CD4-positive, alpha-beta T cell treated with Interleukin-6 at 100 ng/mL for 8 hours (primary cell): ENCODE results near the gene CELA2A.
"Not testable (repeated sequence)": the region's sequence is repeated elsewhere in the genome, so short reads cannot be mapped to it uniquely, and the experiment has no call there.

Experiments
- DNase-seq: peaks from one replicate; pipeline ENCODE4 v3.0.0-alpha.2; 2020; ENCODE audit warnings: mixed read lengths, low spot score

The CELA2A gene

DNA sequence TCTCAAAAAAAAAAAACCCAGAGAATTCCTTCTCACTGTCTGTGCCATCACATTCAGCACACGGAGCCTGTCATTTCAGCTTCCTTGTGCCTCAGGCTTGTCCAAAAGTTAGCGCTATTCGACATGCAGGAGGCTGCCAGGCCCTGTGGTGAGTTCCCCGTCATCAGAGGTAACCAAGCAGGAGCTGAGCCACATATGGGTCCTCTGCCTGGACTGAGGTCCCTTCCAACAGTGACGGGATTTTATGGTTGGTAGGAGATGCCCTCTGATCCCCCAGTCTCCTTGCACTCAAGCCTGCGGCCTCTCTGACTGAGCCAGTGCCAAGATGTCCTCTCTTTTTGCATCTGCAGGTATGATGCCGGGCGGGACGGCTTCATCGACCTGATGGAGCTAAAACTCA is 31.0 kb upstream of the CELA2A start:
- DNase-seq: no peak

DNA sequence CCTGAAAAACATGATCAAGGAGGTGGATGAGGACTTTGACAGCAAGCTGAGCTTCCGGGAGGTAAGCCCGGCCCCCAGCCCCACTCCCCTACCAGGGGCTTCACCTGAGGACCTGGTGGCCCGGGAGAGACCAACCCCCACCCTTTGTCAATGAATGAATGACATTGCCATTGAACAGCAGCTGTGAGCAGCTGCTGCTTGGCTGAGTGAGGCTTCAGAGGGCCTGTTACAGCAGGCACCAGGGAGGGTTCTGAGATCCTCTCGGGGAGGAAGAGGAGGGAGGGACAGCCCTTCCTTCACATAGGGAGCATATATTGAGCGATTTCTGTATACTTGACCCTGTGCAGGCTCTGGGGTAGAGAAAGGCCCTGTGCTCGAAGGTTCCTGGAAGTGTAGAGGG is 30.6 kb upstream of the CELA2A start:
- no peak for DNase-seq

GRCh38 chr1:15426492-15427279 is 29.8 kb upstream of the CELA2A start:
- no peak for DNase-seq

DNA sequence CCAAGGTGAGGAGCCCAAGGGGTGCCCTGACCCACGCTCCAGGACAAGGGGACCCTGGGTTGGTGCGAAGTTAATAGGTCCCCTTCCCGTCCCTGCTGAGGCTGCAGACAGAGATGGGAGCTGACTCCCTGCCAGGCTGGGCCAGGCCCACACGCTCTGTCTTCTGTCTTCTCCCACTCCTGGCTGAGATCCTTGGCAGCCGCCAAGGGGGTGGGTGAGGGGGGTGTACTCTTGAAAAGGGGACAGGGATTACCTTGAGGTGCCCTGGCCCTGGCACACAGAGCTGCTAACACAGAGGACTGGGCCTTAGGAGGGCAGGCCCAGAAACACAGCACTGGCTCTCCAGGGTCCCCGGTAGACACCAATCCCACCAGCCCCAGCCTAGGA is 29.3 kb upstream of the CELA2A start:
- DNase-seq: no peak

- DNase-seq: not testable (repeated sequence)
Measured at GRCh38 chr1:15428252-15428651, 28.3 kb upstream of the CELA2A start.

DNA sequence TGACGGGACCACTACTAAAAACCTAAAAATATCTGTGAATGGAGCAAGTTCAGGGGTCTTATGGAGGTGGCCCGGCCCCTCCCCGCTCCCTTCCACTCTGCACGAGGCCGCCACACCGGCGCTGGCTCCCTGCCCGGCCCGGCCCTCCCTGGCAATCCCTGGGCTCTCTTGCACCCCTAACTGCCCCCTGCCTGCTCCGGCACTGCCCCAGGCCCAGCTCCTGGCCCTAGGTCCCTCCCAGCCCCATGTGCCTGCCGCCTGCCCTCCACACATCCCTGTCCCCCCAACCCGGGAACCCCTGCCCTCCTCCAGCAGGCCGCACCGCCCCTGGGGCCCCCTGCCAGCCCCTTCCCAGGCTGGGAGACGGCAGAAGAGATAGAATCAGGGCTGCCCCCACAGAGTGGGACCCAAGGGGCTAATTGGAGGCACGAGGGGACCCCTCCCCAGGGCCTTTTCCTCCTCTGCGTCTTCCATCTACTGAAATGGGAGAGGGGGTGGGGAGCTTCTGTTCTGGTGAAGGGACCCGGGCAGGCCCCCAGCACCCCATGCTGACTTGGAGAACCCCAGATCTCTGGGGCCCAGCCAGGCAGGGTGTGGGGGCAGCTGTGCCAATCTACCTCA is 27.6 kb upstream of the CELA2A start:
- DNase-seq: no peak

GRCh38 chr1:15429701-15430149 is 26.8 kb upstream of the CELA2A start:
- no peak for DNase-seq

GRCh38 chr1:15430787-15431570 is 25.6 kb upstream of the CELA2A start:
- DNase-seq: peak; percentile 68

DNA sequence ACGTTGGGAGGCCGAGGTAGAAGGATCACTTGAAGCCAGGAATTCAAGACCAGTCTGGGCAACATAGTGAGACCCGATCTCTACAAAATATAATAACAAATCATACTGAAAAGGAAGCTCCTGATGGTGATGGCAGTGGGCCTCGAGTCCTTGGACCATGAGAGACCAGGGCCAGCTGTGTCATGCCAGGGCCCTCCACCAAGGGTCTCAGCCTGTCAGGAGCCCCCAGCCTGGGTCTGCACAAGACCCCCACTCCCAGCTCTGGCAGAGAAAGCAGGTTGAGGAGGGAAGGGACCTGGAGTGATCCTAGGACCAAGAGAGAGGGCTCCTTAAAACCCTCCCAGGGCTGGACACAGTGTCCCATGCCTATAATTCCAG is 25.0 kb upstream of the CELA2A start:
- no peak for DNase-seq

- no peak for DNase-seq
Measured at GRCh38 chr1:15432324-15432723, 24.2 kb upstream of the CELA2A start.

DNA sequence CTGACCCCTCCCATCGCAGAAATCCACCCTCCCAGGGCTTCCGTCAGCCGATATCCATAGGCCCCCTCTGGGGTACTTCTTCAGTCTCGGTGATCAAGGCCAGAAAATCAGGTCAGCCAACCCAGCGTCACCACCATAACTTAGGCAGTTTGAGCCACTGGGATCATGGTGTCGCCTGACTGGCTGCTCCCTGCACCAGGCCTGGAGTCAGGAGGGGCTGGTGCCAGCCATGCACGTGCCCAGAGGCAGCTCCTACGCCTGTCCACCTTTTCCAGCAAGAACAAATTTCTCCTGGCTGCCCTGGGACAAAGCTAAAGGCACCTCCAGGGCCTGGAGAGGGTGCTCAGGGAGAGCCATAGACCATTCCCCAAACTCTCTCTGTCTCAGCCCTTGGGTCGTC is 23.1 kb upstream of the CELA2A start:
- DNase-seq: no peak

DNA sequence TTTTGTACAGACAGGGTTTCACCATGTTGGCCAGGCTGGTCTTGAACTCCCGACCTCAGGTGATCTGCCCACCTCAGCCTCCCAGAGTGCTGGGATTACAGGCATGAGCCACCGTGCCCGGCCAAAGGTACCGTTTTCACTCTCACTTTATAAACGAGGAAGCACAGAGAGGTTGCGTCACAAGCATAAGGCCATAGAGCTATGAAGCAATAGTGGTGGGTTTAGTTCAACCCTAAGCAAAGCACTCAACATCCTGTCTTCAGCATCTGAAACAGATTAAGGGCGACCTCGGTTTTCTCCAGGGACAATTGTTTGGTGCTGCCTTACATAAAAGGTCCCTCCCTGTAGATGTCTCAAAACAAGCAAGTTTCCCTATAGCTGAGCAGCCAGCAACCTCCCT is 21.8 kb upstream of the CELA2A start:
- DNase-seq: not testable (repeated sequence)

DNA sequence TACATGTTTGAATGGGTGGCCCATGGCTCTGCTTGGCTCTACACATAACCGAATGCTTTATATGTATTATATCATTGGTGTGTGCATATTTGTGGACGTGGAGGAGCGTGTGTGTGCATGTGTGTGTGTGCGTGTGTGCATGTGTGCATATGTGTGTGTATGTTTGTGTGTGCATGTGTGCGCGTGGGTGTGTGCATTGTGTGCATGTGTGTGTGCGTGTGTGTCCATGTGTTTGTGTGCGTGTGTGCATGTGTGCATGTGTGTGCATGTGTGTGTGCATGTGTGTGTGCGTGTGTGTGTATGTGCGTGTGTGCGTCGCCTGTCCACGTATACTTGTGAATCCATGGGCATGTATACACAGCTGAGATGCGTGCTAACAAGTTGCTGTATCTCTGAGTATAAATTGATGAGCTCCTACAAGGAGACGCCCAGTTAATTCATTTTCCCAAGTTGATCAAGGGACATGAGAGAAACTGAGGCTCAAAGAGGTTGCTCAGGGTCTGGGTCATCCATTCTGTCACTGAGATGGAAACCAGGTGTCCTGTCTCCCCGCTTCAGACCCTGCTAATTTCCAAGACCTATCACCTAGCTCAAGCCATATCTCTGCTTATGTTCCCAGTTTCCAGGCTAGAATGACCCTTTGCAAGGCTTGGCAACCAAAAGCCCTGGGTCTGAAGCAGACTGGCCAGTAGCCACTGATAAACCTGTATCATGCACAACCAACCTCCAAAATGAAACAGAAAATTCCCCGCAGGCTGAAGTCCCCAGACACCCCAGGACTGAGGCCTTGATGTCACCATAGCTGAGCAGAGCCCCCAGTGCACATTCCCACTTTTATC is 21.1 kb upstream of the CELA2A start:
- DNase-seq: no peak

GRCh38 chr1:15436881-15437442 is 19.6 kb upstream of the CELA2A start:
- DNase-seq: no peak

DNA sequence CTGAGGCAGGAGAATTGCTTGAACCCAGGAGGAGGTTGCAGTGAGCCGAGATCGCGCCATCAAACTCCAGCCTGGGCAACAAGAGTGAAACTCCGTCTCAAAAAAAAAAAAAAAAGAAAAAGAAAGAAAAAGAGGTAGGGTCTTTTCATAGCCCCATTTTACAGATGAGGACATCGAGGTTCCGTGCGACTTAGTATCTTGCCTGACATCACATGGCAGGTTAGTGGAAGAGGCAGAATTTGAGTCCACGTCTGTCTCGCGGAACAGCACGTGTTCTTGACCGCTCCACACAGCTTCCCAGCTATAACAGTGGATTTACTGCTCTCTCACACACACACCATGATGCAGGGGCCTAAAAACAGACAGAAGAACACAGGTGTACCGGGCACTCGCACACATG is 17.2 kb upstream of the CELA2A start:
- DNase-seq: no peak

DNA sequence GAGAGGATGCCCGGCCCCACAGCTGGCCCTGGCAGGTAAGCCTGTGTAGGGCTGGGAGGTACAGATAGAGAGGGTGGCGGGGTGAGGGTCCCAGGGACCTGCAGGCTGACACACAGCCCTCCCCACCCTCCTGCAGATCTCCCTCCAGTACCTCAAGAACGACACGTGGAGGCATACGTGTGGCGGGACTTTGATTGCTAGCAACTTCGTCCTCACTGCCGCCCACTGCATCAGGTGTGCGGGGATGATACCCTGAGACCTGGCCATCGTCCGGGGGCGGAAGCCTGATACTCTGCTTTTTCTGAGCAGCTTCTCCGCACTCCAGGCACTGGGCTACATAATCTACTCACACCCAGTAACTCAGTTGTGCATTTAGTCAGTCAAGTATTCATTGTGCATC is 16.2 kb upstream of the CELA2A start:
- DNase-seq: no peak

GRCh38 chr1:15441247-15441646 is 15.3 kb upstream of the CELA2A start:
- DNase-seq: no peak

DNA sequence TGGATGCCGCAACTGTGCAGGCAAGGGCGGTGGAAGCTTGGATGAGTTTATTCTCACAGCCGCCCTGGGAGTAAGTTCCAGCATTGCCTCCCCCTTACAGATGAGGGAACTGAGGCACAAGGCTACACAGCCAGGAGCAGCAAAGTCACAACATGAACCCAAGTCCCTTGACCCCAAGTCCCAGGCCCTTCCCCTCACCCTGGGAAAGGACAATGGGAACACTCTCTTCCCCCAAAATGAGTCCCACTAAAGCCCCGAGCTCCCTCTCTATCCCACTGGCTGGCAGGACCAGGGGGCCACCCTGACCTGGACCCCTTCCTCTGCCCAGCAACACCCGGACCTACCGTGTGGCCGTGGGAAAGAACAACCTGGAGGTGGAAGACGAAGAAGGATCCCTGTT is 14.4 kb upstream of the CELA2A start:
- DNase-seq: no peak

- no peak for DNase-seq
Measured at GRCh38 chr1:15442759-15443158, 13.8 kb upstream of the CELA2A start.

GRCh38 chr1:15443281-15443680 is 13.3 kb upstream of the CELA2A start:
- DNase-seq: no peak

DNA sequence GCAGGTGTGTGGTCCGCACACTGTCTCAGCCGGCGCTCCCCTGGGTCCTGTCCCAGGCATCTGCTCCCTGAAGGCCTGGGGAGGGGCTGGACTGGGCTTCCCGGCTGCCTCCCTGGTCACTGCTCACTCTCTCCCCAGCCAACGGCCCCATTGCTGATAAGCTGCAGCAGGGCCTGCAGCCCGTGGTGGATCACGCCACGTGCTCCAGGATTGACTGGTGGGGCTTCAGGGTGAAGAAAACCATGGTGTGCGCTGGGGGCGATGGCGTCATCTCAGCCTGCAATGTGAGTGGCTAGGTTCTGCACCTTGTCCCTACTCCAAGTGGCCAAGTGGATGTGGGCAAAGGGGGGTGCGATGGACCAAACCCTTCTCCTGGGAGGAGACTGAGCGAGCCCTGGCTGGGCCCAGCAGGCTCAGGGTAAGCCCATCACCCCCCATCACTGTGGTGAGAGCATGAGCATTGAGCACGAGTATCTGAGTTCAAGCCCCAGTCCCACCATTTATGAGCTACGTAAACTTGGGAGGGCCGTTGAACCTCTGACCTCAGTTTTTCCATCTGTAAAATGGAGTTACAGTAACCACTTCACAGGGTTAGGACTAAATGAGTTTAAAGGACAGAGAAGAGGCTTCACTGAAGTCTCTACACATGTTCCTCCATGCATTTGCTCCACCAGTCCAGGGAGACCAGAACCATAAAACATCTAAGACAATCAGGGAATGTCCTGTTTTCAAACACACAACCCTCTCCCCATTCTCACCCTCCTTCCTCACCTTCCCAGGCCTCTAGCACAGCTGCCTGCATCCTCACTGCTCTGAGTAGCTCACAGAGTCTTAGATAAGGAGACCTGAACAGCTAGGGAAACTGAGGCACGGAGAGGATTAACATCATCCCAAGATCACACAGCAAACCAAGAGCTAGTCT is 11.8 kb upstream of the CELA2A start:
- no peak for DNase-seq
